Amniotic epithelial cell (primary cell): ENCODE results near the gene CYSLTR2.
"Not testable (repeated sequence)": the region's sequence is repeated elsewhere in the genome, so short reads cannot be mapped to it uniquely, and the experiment has no call there.

Experiments used
- DNase-seq: peaks from one replicate; pipeline ENCODE4 v3.0.0-alpha.2; 2010; ENCODE audit warnings: low read depth

Gene CYSLTR2

GRCh38 chr13:48695776-48696175 is 42.0 kb downstream of the CYSLTR2 start:
- no peak for DNase-seq

- not testable (repeated sequence) for DNase-seq
Observed at GRCh38 chr13:48696676-48697075, 42.9 kb downstream of the CYSLTR2 start.

- no peak for DNase-seq
Observed at GRCh38 chr13:48707405-48707804, 53.7 kb downstream of the CYSLTR2 start.

GRCh38 chr13:48708764-48709163 is 55.0 kb downstream of the CYSLTR2 start:
- DNase-seq, result no peak

GRCh38 chr13:48709213-48709612 is 55.5 kb downstream of the CYSLTR2 start:
- peak; percentile 36 for DNase-seq

GRCh38 chr13:48710160-48710559 is 56.4 kb downstream of the CYSLTR2 start:
- no peak for DNase-seq

GRCh38 chr13:48712141-48712540 is 58.4 kb downstream of the CYSLTR2 start:
- DNase-seq, result no peak

GRCh38 chr13:48715977-48716376 is 62.2 kb downstream of the CYSLTR2 start:
- no peak for DNase-seq

- DNase-seq, result peak; percentile 38
Observed at GRCh38 chr13:48720621-48721020, 66.9 kb downstream of the CYSLTR2 start.

- peak; percentile 40 for DNase-seq
Observed at GRCh38 chr13:48723168-48723567, 69.4 kb downstream of the CYSLTR2 start.

GRCh38 chr13:48725271-48725670 is 71.5 kb downstream of the CYSLTR2 start:
- DNase-seq, result no peak

GRCh38 chr13:48726711-48727110 is 73.0 kb downstream of the CYSLTR2 start:
- DNase-seq, result peak; percentile 27

- DNase-seq, result peak; percentile 99
Observed at GRCh38 chr13:48727241-48728011, 73.7 kb downstream of the CYSLTR2 start.

GRCh38 chr13:48728226-48728625 is 74.5 kb downstream of the CYSLTR2 start:
- DNase-seq, result no peak

- DNase-seq, result peak; percentile 17
Observed at GRCh38 chr13:48728876-48729275, 75.1 kb downstream of the CYSLTR2 start.

- DNase-seq, result no peak
Observed at GRCh38 chr13:48729856-48730255, 76.1 kb downstream of the CYSLTR2 start.

- peak; percentile 95 for DNase-seq
Observed at GRCh38 chr13:48731001-48731658, 77.4 kb downstream of the CYSLTR2 start.

- peak; percentile 61 for DNase-seq
Observed at GRCh38 chr13:48731957-48732569, 78.3 kb downstream of the CYSLTR2 start.

GRCh38 chr13:48733739-48734335 is 80.1 kb downstream of the CYSLTR2 start:
- peak; percentile 19 for DNase-seq

- no peak for DNase-seq
Observed at GRCh38 chr13:48735571-48735970, 81.8 kb downstream of the CYSLTR2 start.

GRCh38 chr13:48737689-48738088 is 84.0 kb downstream of the CYSLTR2 start:
- no peak for DNase-seq

- DNase-seq, result no peak
Observed at GRCh38 chr13:48738311-48738710, 84.6 kb downstream of the CYSLTR2 start.
